ENCODE measurements around the gene EZR.

DNA sequence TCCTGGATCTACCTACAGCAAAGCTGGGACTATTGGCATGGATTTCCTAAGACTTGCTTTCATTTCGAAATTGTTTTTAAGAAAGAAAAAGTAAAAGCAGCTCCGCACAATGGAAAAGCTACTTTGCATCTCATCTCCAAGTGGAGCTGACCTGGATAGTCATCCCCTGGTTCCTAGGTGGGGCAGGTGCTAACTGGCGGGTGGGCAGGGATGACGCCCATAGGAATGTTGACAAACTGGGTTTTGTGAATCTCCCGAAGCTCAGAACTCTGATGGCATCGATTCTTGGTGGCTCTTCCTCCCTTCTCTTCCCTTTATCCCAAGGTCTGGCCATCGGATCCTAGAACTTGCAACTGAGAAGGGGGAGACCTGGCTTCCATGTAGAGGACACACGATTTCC, 12.4 kb upstream of the EZR start:
- TF ChIP-seq CTCF (IDR thresholded peaks at IDR 0.05) (no peak), POLR2AphosphoS5 (IDR thresholded peaks at IDR 0.05; ENCODE audit: low read depth, low read length) (no peak), SIN3A (IDR thresholded peaks at IDR 0.05; ENCODE audit: borderline replicate concordance, insufficient read depth, low read depth, low read length) (no peak), TCF7L2 (IDR thresholded peaks at IDR 0.05; ENCODE audit: low read depth, low read length) (no peak)
- TF ChIP-seq, protein P1, sequence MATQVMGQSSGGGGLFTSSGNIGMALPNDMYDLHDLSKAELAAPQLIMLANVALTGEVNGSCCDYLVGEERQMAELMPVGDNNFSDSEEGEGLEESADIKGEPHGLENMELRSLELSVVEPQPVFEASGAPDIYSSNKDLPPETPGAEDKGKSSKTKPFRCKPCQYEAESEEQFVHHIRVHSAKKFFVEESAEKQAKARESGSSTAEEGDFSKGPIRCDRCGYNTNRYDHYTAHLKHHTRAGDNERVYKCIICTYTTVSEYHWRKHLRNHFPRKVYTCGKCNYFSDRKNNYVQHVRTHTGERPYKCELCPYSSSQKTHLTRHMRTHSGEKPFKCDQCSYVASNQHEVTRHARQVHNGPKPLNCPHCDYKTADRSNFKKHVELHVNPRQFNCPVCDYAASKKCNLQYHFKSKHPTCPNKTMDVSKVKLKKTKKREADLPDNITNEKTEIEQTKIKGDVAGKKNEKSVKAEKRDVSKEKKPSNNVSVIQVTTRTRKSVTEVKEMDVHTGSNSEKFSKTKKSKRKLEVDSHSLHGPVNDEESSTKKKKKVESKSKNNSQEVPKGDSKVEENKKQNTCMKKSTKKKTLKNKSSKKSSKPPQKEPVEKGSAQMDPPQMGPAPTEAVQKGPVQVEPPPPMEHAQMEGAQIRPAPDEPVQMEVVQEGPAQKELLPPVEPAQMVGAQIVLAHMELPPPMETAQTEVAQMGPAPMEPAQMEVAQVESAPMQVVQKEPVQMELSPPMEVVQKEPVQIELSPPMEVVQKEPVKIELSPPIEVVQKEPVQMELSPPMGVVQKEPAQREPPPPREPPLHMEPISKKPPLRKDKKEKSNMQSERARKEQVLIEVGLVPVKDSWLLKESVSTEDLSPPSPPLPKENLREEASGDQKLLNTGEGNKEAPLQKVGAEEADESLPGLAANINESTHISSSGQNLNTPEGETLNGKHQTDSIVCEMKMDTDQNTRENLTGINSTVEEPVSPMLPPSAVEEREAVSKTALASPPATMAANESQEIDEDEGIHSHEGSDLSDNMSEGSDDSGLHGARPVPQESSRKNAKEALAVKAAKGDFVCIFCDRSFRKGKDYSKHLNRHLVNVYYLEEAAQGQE (IDR thresholded peaks at IDR 0.05; ENCODE audit: insufficient read depth in 1 of 2, low read depth in 2 of 2, low read length in 1 of 2): no peak
